CD4-positive, alpha-beta T cell (primary cell): ENCODE measurements around the gene CYB5A. TPM values are rescaled to one million over a fixed set of nuclear protein-coding genes. Genes with fewer than 3 reads are reported as not detected.
"Not testable (repeated sequence)": the region's sequence is repeated elsewhere in the genome, so short reads cannot be mapped to it uniquely, and the experiment has no call there.

Experiments
- ATAC-seq: fragments of 200-7000 bp; cut with Tn5 transposase; one replicate; pipeline ENCODE4 v1.10.0; 2022; ENCODE audit warnings: mild to moderate bottlenecking; ENCODE audit not compliant: poor library complexity
- CTCF ChIA-PET: fragments of 350-600 bp; sonication (Branson Sonifier 250); formaldehyde crosslinking; loops from one replicate; lab custom pipeline; 2021; ENCODE audit warnings: antibody characterized with exemption, inconsistent platforms; lab: Charles Lee
- POLR2A ChIA-PET: fragments of 350-600 bp; sonication (Branson Sonifier 250); formaldehyde crosslinking; loops from one replicate; lab custom pipeline; 2021; ENCODE audit warnings: antibody characterized with exemption, inconsistent platforms; lab: Charles Lee
- DNase-seq, 14 experiments: peaks; one replicate each; pipeline ENCODE4 v3.0.0-alpha.2; 2013 to 2020; ENCODE audit warnings: mixed read lengths in 2 of 14
- H3K27ac ChIP-seq, 2 donors: one replicate each; pipeline versions ENCODE4 v1.5.1 to v1.7.0; 2013; ENCODE audit warnings: low read length in 2 of 2, low read depth in 1 of 2, mild to moderate bottlenecking in 1 of 2
- H3K27me3 ChIP-seq, 2 experiments: 1 replicate in 1 of 2; 2 replicates in 1 of 2; pipeline versions ENCODE4 v1.6.1 to v1.7.0; 2013; ENCODE audit warnings: low read length in 2 of 2, control low read depth in 1 of 2, mild to moderate bottlenecking in 1 of 2, moderate library complexity in 1 of 2; ENCODE audit not compliant: insufficient read depth in 2 of 2, control insufficient read depth in 1 of 2
- H3K36me3 ChIP-seq: one replicate; pipeline ENCODE4 v1.6.1; 2013; ENCODE audit warnings: low read length, control low read depth; ENCODE audit not compliant: insufficient read depth
- H3K4me1 ChIP-seq: one replicate; pipeline ENCODE4 v1.6.1; 2013; ENCODE audit warnings: low read length, control low read depth; ENCODE audit not compliant: insufficient read depth
- H3K4me3 ChIP-seq: one replicate; pipeline ENCODE4 v1.5.1; 2013; ENCODE audit warnings: mild to moderate bottlenecking, low read length, moderate library complexity
- H3K9me3 ChIP-seq, 2 experiments: 1 replicate in 1 of 2; 2 replicates in 1 of 2; pipeline versions ENCODE4 v1.6.1 to v1.7.0; 2013; ENCODE audit warnings: low read length in 2 of 2, mild to moderate bottlenecking in 2 of 2, control low read depth in 1 of 2, moderate library complexity in 1 of 2; ENCODE audit not compliant: control insufficient read depth in 1 of 2, insufficient read depth in 1 of 2
- H3K27ac Mint-ChIP-seq: one replicate; pipeline ENCODE4 v1.8.0; 2020; ENCODE audit warnings: mixed read lengths
- H3K27me3 Mint-ChIP-seq: one replicate; pipeline ENCODE4 v1.8.0; 2021; ENCODE audit warnings: mixed read lengths
- H3K36me3 Mint-ChIP-seq: one replicate; pipeline ENCODE4 v1.8.0; 2021; ENCODE audit warnings: low read depth, mixed read lengths
- H3K4me1 Mint-ChIP-seq: one replicate; pipeline ENCODE4 v1.8.0; 2021; ENCODE audit warnings: low read depth, mixed read lengths
- H3K4me3 Mint-ChIP-seq: one replicate; pipeline ENCODE4 v1.8.0; 2020; ENCODE audit warnings: mild to moderate bottlenecking, mixed read lengths
- H3K9me3 Mint-ChIP-seq: one replicate; pipeline ENCODE4 v1.8.0; 2020; ENCODE audit warnings: mixed read lengths
- intact Hi-C, 2 experiments: fragments of 100-400 bp; cut with DNase I in 1 of 2; cut with micrococcal nuclease in 1 of 2; formaldehyde crosslinking; loops; one replicate each; pipeline versions ENCODE4 v1.15.1 to v1.9.0; 2023 to 2025; cut with DNase I, micrococcal nuclease
- total RNA-seq, 174 experiments: library from RNA in 2 of 174; stranded (reverse) in 2 of 174; gene quantifications; one replicate each; pipeline ENCODE4 v1.2.3 and lab custom pipeline; 2021 to 2026
- TF ChIP-seq, protein P1 (sequence below): fragments of 200-600 bp; IDR thresholded peaks from one replicate; pipeline ENCODE4 v1.8.0; 2022; ENCODE audit warnings: antibody characterized with exemption, mild to moderate bottlenecking

Gene CYB5A
- total RNA-seq, 2 experiments from 2014 or later: 3.7 to 4.1 TPM

DNA sequence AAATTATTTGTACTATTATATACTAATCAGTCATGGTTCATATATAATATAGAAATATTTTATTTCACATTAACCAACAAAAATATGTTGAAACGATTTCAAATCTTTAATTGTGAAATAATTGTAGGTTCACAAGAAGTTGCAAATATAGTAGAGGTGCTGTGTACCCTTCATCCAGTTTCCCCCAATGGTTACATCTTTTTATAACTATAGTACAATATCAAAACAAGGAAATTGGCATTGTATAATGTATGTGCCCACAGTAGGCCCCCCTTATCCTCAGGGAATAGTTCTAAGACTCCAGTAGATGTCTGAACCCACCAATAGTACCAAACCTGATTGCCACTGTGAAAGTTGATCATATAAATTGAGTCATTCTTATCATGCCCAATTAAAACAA lies 7.4 kb upstream of the CYB5A start:
- CTCF ChIA-PET: interaction anchor here (1.3 kb wide), 1 partner anchor 195 kb away, joined by 3 read pairs; no protein-coding TSS in a partner anchor
- H3K27ac Mint-ChIP-seq: no peak overlapping the region

DNA sequence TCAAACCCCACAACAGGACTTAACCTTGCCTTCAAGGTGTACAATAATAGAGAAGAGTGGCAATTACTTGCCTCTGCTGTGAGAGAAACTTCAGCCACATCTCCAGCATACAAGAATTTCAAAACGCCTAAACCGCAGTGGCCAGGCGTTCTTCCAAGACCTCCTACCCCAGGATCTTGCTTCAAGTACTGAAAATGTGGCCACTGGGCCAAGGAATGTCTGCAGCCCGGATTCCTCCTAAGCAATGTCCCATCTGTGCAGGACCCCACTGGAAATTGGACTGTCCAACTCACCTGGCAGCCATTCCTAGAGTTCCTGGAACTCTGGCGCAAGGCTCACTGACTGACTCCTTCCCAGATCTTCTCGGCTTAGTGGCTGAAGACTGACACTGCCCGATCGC lies 2.8 kb upstream of the CYB5A start:
- Mint-ChIP-seq H3K36me3 (peaks cover 8% of the 10 kb centered on the region), H3K27me3 (no peaks in the 10 kb centered on the region), H3K4me1 (peaks cover 8% of the 10 kb centered on the region), H3K9me3 (no peaks in the 10 kb centered on the region), H3K4me3 (no peak overlapping the region), H3K27ac (no peak overlapping the region)
- intact Hi-C loops: loop anchor here (5.0 kb wide), 5 partner anchors 58 to 913 kb away; partner anchors contain the start of genes PTGR3 (in 1 of the 2) and ZNF407 (in 1 of the 2)
- peaks cover 19% of the 10 kb centered on the region for H3K4me1 ChIP-seq
- H3K4me3 ChIP-seq: no peak overlapping the region
- TF ChIP-seq, protein P1, sequence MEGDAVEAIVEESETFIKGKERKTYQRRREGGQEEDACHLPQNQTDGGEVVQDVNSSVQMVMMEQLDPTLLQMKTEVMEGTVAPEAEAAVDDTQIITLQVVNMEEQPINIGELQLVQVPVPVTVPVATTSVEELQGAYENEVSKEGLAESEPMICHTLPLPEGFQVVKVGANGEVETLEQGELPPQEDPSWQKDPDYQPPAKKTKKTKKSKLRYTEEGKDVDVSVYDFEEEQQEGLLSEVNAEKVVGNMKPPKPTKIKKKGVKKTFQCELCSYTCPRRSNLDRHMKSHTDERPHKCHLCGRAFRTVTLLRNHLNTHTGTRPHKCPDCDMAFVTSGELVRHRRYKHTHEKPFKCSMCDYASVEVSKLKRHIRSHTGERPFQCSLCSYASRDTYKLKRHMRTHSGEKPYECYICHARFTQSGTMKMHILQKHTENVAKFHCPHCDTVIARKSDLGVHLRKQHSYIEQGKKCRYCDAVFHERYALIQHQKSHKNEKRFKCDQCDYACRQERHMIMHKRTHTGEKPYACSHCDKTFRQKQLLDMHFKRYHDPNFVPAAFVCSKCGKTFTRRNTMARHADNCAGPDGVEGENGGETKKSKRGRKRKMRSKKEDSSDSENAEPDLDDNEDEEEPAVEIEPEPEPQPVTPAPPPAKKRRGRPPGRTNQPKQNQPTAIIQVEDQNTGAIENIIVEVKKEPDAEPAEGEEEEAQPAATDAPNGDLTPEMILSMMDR: no peak
- H3K27ac ChIP-seq: no peak overlapping the region
- CTCF ChIA-PET: no interaction called here
- no peaks in the 10 kb centered on the region for H3K9me3 ChIP-seq
- DNase-seq (no peak), ATAC-seq (no peak)
- no peaks in the 10 kb centered on the region for H3K27me3 ChIP-seq
- no peaks in the 10 kb centered on the region for H3K36me3 ChIP-seq
- POLR2A ChIA-PET: interaction anchor here (0.8 kb wide), 1 partner anchor 201 kb away, joined by 3 read pairs; the partner anchor contains the start of gene CNDP2

More for the DNA sequence above, 7.4 kb upstream of the CYB5A start:
- Histone ChIP-seq H3K36me3 (no peaks in the 10 kb centered on the region), H3K27me3 (peaks cover 0 to 4% of the 10 kb centered on the region in 2 experiments), H3K27ac (no peak overlapping the region), H3K9me3 (no peaks in the 10 kb centered on the region), H3K4me1 (no peaks in the 10 kb centered on the region), H3K4me3 (no peak overlapping the region)
- intact Hi-C loops: no loop called here
- TF ChIP-seq, protein P1: no peak
- POLR2A ChIA-PET: no interaction called here
- Mint-ChIP-seq H3K27me3 (peaks cover 8% of the 10 kb centered on the region), H3K36me3 (no peaks in the 10 kb centered on the region), H3K4me3 (no peak overlapping the region), H3K9me3 (no peaks in the 10 kb centered on the region), H3K4me1 (no peaks in the 10 kb centered on the region)
- DNase-seq (no peak), ATAC-seq (no peak)

DNA sequence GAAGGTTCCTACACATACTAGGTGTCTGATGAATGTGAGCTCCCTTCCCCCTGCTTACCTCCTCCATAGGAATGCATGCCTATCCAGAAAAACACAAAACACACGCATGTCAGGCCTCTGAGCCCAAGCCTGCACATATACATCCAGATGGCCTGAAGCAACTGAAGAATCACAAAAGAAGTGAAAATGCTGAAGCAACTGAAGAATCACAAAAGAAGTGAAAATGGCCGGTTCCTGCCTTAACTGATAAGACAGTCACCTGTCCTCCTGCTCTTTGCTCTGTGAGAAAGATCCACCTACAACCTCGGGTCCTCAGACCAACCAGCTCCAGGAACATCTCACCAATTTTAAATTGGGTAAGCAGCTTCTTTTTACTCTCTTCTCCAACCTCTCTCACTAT lies 1.2 kb upstream of the CYB5A start:
- H3K36me3 ChIP-seq, H3K27me3 ChIP-seq, H3K4me3 Mint-ChIP-seq, H3K27ac ChIP-seq, H3K27me3 Mint-ChIP-seq, CTCF ChIA-PET, H3K9me3 ChIP-seq, H3K4me3 ChIP-seq, H3K36me3 Mint-ChIP-seq, H3K27ac Mint-ChIP-seq, ATAC-seq, H3K9me3 Mint-ChIP-seq, H3K4me1 Mint-ChIP-seq: not testable (repeated sequence)
- peaks cover 19% of the 10 kb centered on the region for H3K4me1 ChIP-seq
- DNase-seq: peak in 1 of 14 experiments; percentile 4
- POLR2A ChIA-PET: interaction anchor here (0.8 kb wide), 1 partner anchor 305 kb away, joined by 3 read pairs; no protein-coding TSS in a partner anchor
- intact Hi-C loops: loop anchor here (2.0 to 5.0 kb wide), 7 partner anchors 59 to 914 kb away; partner anchors contain the start of genes CNDP2 (in 1 of the 2), PTGR3 (in 1 of the 2) and ZNF407 (in 1 of the 2)
